HG03469 (cell line): Measurements from ENCODE around the gene KATNB1.
"Not testable (repeated sequence)": the region's sequence is repeated elsewhere in the genome, so short reads cannot be mapped to it uniquely, and the experiment has no call there.

ENCODE experiments used
- ATAC-seq: cut with Tn5 transposase; IDR thresholded peaks from one replicate; pipeline ENCODE4 v1.9.1; 2021; ENCODE audit warnings: mild to moderate bottlenecking, moderate library complexity, moderate number of reproducible peaks; ENCODE audit not compliant: unreplicated experiment

Gene KATNB1

DNA sequence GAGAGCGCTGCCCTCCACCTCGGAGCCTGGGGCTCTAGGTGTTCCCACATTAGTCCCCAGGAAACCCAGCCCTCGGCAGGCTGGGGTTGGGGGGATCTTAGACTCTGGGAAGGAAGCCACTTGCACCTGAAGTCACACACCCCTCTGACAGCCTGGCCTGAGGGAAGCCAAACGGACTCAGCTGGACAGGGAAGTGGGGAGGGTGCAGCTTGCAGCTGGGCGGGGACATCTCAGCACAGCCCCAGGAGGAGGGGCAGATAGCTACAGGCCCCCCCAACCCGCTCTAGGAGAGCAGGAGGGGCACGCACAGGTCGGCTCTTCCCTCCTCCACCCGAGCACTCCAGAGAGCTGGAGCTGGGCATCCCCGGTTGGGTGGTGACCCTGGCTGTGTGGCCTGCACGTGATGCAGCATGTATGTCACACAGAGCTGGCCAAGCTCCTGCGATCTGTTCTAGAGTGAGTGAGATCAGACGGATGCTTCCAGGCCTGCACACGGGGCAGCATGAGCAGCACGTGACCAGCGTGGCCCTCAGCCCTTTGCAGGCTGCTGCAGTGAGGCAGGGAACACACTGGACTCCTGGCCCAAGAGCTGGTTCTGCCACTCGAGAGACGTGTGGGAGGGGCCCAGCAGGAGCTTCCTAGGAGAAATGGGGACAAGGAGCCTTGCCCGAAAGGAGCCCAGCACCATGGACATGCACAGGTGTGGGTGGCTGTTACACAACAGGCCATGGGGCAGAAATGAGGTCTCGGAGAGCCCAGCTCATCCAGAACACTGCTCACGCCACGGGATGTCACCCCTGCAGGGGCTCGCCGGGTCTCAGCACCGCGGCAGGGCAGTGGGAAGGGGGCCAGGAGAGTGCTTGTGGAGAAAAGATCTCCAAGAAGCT, 51.3 kb downstream of the KATNB1 start:
- ATAC-seq, result no peak

DNA sequence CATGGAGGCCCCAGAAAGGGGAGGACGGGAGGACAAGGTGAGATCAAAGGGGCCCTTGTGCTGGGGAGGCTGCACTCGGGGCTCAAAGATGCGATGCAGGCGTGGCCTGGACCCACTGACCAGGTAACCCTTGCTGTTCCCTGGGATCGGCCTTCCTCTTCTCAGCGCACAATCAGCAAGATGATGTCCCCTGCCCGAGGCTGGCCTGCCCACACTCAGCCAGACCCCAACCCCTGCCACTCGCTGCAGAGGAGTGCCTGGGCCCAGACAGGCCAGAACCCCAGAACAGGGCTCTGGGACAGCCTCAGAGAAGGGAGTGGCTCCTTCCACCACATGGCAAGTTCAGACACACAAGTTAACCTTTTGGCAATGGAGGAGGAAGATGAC, 51.9 kb downstream of the KATNB1 start:
- no peak for ATAC-seq

DNA sequence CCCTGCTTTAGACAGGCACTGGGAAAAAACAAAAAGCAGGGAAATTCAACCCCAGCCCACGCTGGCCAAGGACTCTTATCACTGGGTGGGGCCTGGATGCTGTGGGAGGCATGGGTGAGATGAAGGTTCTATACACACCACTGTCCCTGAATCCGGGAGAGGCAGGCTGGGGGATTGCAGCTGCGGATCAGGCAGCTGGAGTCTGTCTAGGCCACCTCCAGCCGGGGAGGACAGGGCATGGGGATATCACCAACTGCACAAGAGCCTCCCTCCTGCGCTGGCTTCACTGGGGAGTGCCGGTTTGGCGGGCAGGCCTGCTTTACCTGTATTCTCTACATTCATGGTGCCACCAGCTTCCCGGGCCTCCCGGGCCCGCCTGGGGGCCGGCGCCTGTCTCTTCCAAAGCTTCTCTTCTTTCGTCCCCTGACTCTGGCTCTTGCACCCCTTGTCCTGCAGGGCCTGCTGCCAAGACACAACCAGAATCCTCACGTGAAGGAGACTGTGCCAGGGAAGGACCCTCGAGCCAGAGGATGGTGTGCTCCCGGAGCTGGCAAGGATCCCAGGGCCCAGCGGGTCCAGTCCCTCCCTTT, 52.8 kb downstream of the KATNB1 start:
- no peak for ATAC-seq

GRCh38 chr16:57788951-57789350, 53.4 kb downstream of the KATNB1 start:
- ATAC-seq, result no peak

DNA sequence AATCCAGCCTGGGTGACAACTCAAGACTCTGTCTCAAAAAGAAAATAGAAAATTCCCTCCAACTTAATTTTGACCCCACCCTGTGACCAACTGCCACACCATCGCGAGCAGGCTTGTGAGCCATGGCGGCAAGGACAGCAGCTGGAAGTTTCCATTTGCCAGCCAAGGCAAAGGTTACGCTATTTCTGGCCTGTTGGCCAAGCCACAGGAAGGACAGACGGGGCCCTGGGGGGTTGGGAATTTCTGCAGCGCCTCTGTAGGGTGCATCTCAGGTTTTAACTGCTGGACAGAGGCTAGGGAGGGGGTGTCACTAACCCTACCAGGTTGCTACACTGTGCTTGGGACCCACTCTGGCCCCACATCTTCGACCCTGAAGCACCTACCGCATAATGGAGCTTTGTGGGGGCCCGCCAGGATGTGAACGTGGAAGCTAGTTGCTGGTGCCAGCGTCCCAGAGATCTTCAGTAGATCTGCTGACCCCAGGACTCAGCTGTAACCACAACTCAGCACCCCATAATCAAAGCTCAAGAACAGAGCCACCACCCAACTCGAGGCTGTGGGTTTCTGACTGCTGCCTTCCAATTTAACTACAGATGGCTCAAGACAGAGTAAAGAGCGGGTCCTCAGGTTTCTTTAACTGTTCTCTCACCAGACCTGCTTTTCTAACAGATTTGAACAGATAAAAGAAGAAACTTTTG, 55.8 kb downstream of the KATNB1 start:
- ATAC-seq, result no peak

DNA sequence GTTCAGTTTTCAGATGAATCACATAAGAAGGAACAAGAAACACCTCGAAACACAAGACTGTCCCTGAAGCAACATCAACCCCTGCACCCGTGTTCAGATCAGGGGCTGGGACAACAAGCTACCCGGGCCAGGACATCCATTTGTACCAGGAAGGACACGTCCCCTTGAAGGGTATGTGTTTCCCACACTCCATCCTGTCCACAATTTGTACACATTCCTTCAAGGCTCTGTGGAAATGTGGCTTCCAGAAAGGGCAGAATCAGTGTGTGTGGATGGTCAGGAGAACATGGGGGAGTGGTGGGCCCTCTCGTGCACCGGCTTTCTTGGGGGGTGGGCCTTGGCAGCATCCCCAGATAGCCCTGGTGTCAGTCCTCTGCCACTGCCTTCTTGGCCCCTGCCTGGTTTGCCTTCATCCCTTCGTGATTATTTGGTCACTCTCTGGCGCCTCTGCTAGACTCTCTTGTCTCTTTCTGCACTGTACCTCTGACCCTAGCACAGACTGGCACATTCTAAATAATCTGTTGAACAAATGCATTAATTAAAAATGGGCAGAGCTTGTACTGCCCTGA, 56.4 kb downstream of the KATNB1 start:
- no peak for ATAC-seq

- no peak for ATAC-seq
Observed at GRCh38 chr16:57794849-57795430, 59.4 kb downstream of the KATNB1 start.

- no peak for ATAC-seq
Observed at GRCh38 chr16:57795431-57795878, 59.9 kb downstream of the KATNB1 start.

GRCh38 chr16:57796014-57796413, 60.4 kb downstream of the KATNB1 start:
- not testable (repeated sequence) for ATAC-seq

DNA sequence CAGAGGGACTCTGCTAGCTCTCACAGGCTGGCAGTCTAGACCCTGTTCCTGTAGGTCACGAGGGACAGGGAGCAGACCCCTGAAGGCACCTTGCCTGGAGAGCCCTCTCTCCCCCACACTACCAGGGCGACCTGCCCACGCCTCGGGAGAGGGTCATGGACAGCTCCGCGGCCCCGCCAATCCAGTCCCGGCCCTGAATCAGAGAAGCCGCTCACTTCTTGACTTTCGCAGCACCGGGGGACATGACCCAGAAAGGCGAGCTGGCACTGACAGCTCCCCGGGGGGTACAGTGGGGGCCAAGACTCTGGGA, 61.6 kb downstream of the KATNB1 start:
- no peak for ATAC-seq

- no peak for ATAC-seq
Observed at GRCh38 chr16:57797526-57798266, 62.1 kb downstream of the KATNB1 start.

DNA sequence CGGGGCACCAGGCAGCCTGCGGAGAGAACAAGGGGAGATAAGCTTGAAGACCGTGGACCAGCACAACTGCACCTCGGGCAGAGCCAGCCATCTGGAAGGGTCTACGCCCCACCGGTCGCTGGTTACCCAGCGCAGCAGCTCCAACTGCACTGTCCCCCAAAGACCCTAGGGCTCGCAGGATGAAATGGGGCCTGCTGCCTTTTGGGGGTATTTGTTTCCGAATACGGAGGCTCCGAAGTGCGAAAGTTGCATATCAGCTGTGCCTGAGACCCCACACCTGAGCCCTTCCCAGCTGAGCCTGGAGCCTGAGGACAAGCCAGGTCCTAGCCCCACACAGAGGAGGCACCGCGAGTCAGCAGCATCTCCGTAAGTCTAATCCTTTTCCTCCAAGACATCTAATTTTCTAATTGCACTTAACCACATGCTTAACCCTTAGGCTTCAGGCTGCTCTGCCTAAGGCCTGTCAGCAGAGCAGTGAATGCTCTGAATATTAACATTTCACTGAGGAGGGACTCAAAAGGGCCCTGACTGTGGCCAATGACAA, 62.8 kb downstream of the KATNB1 start:
- no peak for ATAC-seq

DNA sequence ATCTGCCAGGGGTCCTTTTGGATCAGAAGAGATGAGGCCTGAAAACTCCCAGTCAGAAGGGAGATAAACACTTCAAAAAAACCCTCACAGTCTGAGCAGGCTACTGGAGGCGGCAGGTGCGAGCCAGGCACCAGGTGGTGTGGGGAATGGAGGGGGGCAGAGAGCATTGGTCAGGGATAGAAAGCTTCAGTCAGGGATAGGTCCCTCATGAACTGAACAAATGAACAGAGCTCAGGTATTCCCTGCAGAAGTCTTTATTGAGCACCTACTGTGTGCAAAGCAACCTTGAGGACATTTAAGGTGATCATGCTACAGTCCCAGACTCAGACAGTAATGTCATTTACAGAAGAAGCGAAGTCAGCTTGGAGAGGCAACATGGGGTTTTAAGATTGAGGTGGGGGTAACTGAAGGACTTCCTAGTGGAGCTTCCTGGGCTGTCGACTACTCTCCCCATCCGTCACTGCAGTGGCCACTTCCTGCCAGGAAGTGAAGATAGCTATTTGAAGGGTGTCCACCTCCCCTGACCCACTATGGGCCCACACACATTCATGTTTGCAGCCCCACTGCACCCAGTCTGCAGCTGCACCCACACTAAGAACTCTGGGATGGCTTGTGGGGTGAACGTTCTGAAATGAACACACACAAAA, 63.5 kb downstream of the KATNB1 start:
- ATAC-seq, result no peak

DNA sequence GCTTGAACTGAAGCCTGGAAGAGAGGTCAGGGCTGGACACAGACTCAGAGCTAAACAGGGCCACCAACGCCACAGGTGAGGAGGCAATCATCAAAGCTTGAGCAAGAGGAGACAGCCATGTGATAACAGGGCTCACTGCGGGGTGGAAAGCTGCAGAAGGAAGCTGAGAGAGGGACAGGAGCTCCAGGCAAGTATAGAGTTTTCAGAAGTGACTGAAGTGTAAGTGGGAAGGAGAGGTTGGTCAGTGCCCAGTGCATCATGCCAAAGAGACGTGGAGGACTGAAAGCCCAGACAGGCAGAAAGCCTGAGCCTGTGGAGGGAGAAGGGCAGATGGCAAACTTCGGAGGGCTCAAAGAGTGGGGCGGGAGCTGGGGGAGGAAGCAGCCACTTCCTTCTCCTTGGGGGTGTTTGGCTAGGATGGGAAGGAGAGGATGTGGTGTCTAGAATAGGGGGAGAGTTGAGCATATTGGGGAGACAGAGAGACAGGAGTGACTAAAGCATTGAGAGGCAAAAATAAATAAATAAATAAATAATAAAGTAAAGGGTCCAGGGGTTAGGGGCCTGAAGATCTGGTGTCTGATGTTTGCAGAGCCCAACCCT, 64.1 kb downstream of the KATNB1 start:
- no peak for ATAC-seq

GRCh38 chr16:57800200-57801097, 64.9 kb downstream of the KATNB1 start:
- ATAC-seq, result no peak

GRCh38 chr16:57801098-57801808, 65.7 kb downstream of the KATNB1 start:
- no peak for ATAC-seq

GRCh38 chr16:57801809-57802340, 66.3 kb downstream of the KATNB1 start:
- ATAC-seq, result no peak
